Panc1 (cell line): ENCODE measurements around the gene SCGB1D2.

Experiments used
- POLR2AphosphoS5 ChIP-seq: IDR thresholded peaks from 2 replicates; pipeline ENCODE4 v1.6.1; 2012; ENCODE audit warnings: mild to moderate bottlenecking, low read depth, low read length, moderate library complexity
- SIN3A ChIP-seq: IDR thresholded peaks from 2 replicates; pipeline ENCODE4 v1.6.1; 2012; ENCODE audit warnings: low read depth, mild to moderate bottlenecking, low read length, moderate library complexity, borderline replicate concordance; ENCODE audit not compliant: insufficient read depth
- TF ChIP-seq, protein P1 (sequence below): fragments of 450-650 bp; IDR thresholded peaks from 2 replicates; pipeline ENCODE4 v1.5.1; 2017; ENCODE audit warnings: mild to moderate bottlenecking
- TF ChIP-seq, protein P2 (sequence below), 2 experiments: IDR thresholded peaks; 2 replicates each; pipeline ENCODE4 v1.6.1; 2011 to 2012; ENCODE audit warnings: low read depth in 2 of 2, control low read depth in 1 of 2, low read length in 1 of 2, mild to moderate bottlenecking in 1 of 2, moderate library complexity in 1 of 2; ENCODE audit not compliant: insufficient read depth in 1 of 2

DNA sequence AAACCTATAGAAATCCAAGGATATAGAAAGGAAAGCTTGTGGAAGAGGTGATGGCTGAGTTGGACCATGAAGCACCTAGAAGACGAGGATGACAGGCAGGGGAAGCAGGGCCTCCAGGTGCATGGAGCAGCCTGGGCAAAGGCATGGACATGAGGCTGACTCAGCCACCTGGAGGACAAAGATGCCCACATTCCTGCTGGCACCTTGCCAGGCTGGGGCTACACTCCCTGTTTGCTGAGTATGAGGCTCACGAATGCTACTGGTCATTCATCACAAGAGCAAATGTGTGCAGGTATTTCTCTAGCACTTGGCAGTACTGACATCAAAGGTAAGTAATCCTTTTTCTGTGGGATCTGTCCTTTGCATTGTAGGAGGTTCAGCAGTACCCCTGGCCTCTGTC, 40.7 kb upstream of the SCGB1D2 start:
- TF ChIP-seq SIN3A = no peak
- TF ChIP-seq, protein P1, sequence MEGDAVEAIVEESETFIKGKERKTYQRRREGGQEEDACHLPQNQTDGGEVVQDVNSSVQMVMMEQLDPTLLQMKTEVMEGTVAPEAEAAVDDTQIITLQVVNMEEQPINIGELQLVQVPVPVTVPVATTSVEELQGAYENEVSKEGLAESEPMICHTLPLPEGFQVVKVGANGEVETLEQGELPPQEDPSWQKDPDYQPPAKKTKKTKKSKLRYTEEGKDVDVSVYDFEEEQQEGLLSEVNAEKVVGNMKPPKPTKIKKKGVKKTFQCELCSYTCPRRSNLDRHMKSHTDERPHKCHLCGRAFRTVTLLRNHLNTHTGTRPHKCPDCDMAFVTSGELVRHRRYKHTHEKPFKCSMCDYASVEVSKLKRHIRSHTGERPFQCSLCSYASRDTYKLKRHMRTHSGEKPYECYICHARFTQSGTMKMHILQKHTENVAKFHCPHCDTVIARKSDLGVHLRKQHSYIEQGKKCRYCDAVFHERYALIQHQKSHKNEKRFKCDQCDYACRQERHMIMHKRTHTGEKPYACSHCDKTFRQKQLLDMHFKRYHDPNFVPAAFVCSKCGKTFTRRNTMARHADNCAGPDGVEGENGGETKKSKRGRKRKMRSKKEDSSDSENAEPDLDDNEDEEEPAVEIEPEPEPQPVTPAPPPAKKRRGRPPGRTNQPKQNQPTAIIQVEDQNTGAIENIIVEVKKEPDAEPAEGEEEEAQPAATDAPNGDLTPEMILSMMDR = no peak
- TF ChIP-seq POLR2AphosphoS5 = no peak
- TF ChIP-seq, protein P2, sequence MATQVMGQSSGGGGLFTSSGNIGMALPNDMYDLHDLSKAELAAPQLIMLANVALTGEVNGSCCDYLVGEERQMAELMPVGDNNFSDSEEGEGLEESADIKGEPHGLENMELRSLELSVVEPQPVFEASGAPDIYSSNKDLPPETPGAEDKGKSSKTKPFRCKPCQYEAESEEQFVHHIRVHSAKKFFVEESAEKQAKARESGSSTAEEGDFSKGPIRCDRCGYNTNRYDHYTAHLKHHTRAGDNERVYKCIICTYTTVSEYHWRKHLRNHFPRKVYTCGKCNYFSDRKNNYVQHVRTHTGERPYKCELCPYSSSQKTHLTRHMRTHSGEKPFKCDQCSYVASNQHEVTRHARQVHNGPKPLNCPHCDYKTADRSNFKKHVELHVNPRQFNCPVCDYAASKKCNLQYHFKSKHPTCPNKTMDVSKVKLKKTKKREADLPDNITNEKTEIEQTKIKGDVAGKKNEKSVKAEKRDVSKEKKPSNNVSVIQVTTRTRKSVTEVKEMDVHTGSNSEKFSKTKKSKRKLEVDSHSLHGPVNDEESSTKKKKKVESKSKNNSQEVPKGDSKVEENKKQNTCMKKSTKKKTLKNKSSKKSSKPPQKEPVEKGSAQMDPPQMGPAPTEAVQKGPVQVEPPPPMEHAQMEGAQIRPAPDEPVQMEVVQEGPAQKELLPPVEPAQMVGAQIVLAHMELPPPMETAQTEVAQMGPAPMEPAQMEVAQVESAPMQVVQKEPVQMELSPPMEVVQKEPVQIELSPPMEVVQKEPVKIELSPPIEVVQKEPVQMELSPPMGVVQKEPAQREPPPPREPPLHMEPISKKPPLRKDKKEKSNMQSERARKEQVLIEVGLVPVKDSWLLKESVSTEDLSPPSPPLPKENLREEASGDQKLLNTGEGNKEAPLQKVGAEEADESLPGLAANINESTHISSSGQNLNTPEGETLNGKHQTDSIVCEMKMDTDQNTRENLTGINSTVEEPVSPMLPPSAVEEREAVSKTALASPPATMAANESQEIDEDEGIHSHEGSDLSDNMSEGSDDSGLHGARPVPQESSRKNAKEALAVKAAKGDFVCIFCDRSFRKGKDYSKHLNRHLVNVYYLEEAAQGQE (IDR thresholded peaks at IDR 0.05; ENCODE audit: insufficient read depth in 1 of 2, low read depth in 2 of 2, low read length in 1 of 2) = no peak
